Effector memory CD4-positive, alpha-beta T cell (primary cell): ENCODE data around the gene VGLL4.

Source experiments
- DNase-seq, 3 donors: peaks; one replicate each; pipeline ENCODE4 v3.0.0-alpha.2; 2020
- H3K27ac ChIP-seq: 2 replicates; pipeline ENCODE4 v1.7.0; 2013; ENCODE audit warnings: mild to moderate bottlenecking, low read length, moderate library complexity; ENCODE audit not compliant: insufficient read depth, poor library complexity, severe bottlenecking
- H3K27me3 ChIP-seq: replicated peaks from 2 replicates; pipeline ENCODE4 v1.7.0; 2013; ENCODE audit warnings: mild to moderate bottlenecking, low read length; ENCODE audit not compliant: insufficient read depth, control insufficient read depth, poor library complexity, severe bottlenecking
- H3K36me3 ChIP-seq: 2 replicates; pipeline ENCODE4 v1.7.0; 2013; ENCODE audit warnings: mild to moderate bottlenecking, low read length, moderate library complexity; ENCODE audit not compliant: control insufficient read depth, insufficient read depth
- H3K4me1 ChIP-seq: 2 replicates; pipeline ENCODE4 v1.7.0; 2013; ENCODE audit warnings: low read length, mild to moderate bottlenecking; ENCODE audit not compliant: control insufficient read depth, insufficient read depth, poor library complexity, severe bottlenecking
- H3K4me3 ChIP-seq: 2 replicates; pipeline ENCODE4 v1.7.0; 2013; ENCODE audit warnings: low read length, low read depth, mild to moderate bottlenecking; ENCODE audit not compliant: insufficient read depth, poor library complexity, severe bottlenecking
- H3K9me3 ChIP-seq: 2 replicates; pipeline ENCODE4 v1.7.0; 2013; ENCODE audit warnings: mild to moderate bottlenecking, low read length, moderate library complexity; ENCODE audit not compliant: control insufficient read depth

The VGLL4 gene

GRCh38 chr3:11544412-11545181 lies 99.1 kb downstream of the VGLL4 start:
- Histone ChIP-seq H3K36me3 (no peaks in the 10 kb centered on the region), H3K27me3 (no peaks in the 10 kb centered on the region), H3K4me1 (no peaks in the 10 kb centered on the region), H3K27ac (no peak overlapping the region), H3K4me3 (no peak overlapping the region), H3K9me3 (no peaks in the 10 kb centered on the region)
- no peak for DNase-seq

GRCh38 chr3:11543948-11544387 lies 99.7 kb downstream of the VGLL4 start:
- Histone ChIP-seq H3K27ac (no peak overlapping the region), H3K4me1 (no peaks in the 10 kb centered on the region), H3K27me3 (no peaks in the 10 kb centered on the region), H3K4me3 (no peak overlapping the region), H3K36me3 (no peaks in the 10 kb centered on the region), H3K9me3 (no peaks in the 10 kb centered on the region)
- no peak for DNase-seq

GRCh38 chr3:11543141-11543947 lies 100.4 kb downstream of the VGLL4 start:
- no peak overlapping the region for H3K4me3 ChIP-seq
- H3K36me3 ChIP-seq: no peaks in the 10 kb centered on the region
- no peak for DNase-seq
- no peak overlapping the region for H3K27ac ChIP-seq
- H3K27me3 ChIP-seq: no peaks in the 10 kb centered on the region
- no peaks in the 10 kb centered on the region for H3K4me1 ChIP-seq
- H3K9me3 ChIP-seq: no peaks in the 10 kb centered on the region

GRCh38 chr3:11542551-11542950 lies 101.2 kb downstream of the VGLL4 start:
- Histone ChIP-seq H3K27me3 (no peaks in the 10 kb centered on the region), H3K9me3 (no peaks in the 10 kb centered on the region), H3K4me3 (no peak overlapping the region), H3K4me1 (no peaks in the 10 kb centered on the region), H3K36me3 (no peaks in the 10 kb centered on the region), H3K27ac (no peak overlapping the region)
- DNase-seq: no peak

GRCh38 chr3:11541321-11542303 lies 102.1 kb downstream of the VGLL4 start:
- Histone ChIP-seq H3K4me1 (no peaks in the 10 kb centered on the region), H3K36me3 (no peaks in the 10 kb centered on the region), H3K4me3 (no peak overlapping the region), H3K27me3 (no peaks in the 10 kb centered on the region), H3K9me3 (no peaks in the 10 kb centered on the region), H3K27ac (no peak overlapping the region)
- DNase-seq: no peak

GRCh38 chr3:11539677-11540076 lies 104.0 kb downstream of the VGLL4 start:
- H3K4me3 ChIP-seq: no peak overlapping the region
- H3K4me1 ChIP-seq: no peaks in the 10 kb centered on the region
- H3K27ac ChIP-seq: no peak overlapping the region
- H3K36me3 ChIP-seq: no peaks in the 10 kb centered on the region
- no peak for DNase-seq
- H3K9me3 ChIP-seq: no peaks in the 10 kb centered on the region
- no peaks in the 10 kb centered on the region for H3K27me3 ChIP-seq

- no peak overlapping the region for H3K27ac ChIP-seq
- H3K27me3 ChIP-seq: no peaks in the 10 kb centered on the region
- no peak for DNase-seq
- no peaks in the 10 kb centered on the region for H3K4me1 ChIP-seq
- H3K36me3 ChIP-seq: no peaks in the 10 kb centered on the region
- H3K4me3 ChIP-seq: no peak overlapping the region
- no peaks in the 10 kb centered on the region for H3K9me3 ChIP-seq
Observed at GRCh38 chr3:11539218-11539617, 104.5 kb downstream of the VGLL4 start.

- Histone ChIP-seq H3K9me3 (no peaks in the 10 kb centered on the region), H3K27me3 (no peaks in the 10 kb centered on the region), H3K27ac (no peak overlapping the region), H3K4me1 (no peaks in the 10 kb centered on the region), H3K36me3 (no peaks in the 10 kb centered on the region), H3K4me3 (no peak overlapping the region)
- no peak for DNase-seq
Observed at GRCh38 chr3:11538581-11538980, 105.1 kb downstream of the VGLL4 start.

GRCh38 chr3:11536936-11537612 lies 106.6 kb downstream of the VGLL4 start:
- no peak overlapping the region for H3K27ac ChIP-seq
- H3K27me3 ChIP-seq: no peaks in the 10 kb centered on the region
- no peak for DNase-seq
- H3K9me3 ChIP-seq: no peaks in the 10 kb centered on the region
- H3K36me3 ChIP-seq: no peaks in the 10 kb centered on the region
- H3K4me3 ChIP-seq: no peak overlapping the region
- H3K4me1 ChIP-seq: no peaks in the 10 kb centered on the region
